Stimulated activated CD8-positive, alpha-beta memory T cell treated with anti-CD3 and anti-CD28 coated beads, Interleukin-12 subunit alpha, Interleukin-12 subunit beta, amount 100 ng/mL, for 24 hours (primary cell): ENCODE measurements around the gene CFDP1.

Source experiments
- DNase-seq: peaks from one replicate; pipeline ENCODE4 v3.0.0-alpha.2; 2020; ENCODE audit errors: extremely low read depth

The CFDP1 gene

GRCh38 chr16:75319513-75320411, 113.5 kb downstream of the CFDP1 start:
- no peak for DNase-seq

GRCh38 chr16:75318737-75319136, 114.6 kb downstream of the CFDP1 start:
- no peak for DNase-seq

GRCh38 chr16:75317532-75317931, 115.8 kb downstream of the CFDP1 start:
- no peak for DNase-seq

- no peak for DNase-seq
These were observed 116.2 kb downstream of the CFDP1 start for GRCh38 chr16:75317101-75317522.

GRCh38 chr16:75315539-75316306, 117.6 kb downstream of the CFDP1 start:
- DNase-seq, result no peak

- no peak for DNase-seq
These were observed 120.4 kb downstream of the CFDP1 start for GRCh38 chr16:75312875-75313274.

GRCh38 chr16:75311383-75311938, 121.8 kb downstream of the CFDP1 start:
- no peak for DNase-seq

- no peak for DNase-seq
These were observed 122.8 kb downstream of the CFDP1 start for GRCh38 chr16:75310541-75310940.

- no peak for DNase-seq
These were observed 123.3 kb downstream of the CFDP1 start for GRCh38 chr16:75309899-75310430.

- no peak for DNase-seq
These were observed 124.1 kb downstream of the CFDP1 start for GRCh38 chr16:75309156-75309555.

GRCh38 chr16:75308011-75308410, 125.3 kb downstream of the CFDP1 start:
- no peak for DNase-seq

GRCh38 chr16:75307506-75307905, 125.8 kb downstream of the CFDP1 start:
- DNase-seq, result no peak

- DNase-seq, result no peak
These were observed 127.1 kb downstream of the CFDP1 start for GRCh38 chr16:75306099-75306762.

- peak; percentile 17 for DNase-seq
These were observed 127.8 kb downstream of the CFDP1 start for GRCh38 chr16:75305364-75306098.

- no peak for DNase-seq
These were observed 128.6 kb downstream of the CFDP1 start for GRCh38 chr16:75304521-75305363.

- DNase-seq, result no peak
These were observed 131.5 kb downstream of the CFDP1 start for GRCh38 chr16:75301804-75302203.

- no peak for DNase-seq
These were observed 135.0 kb downstream of the CFDP1 start for GRCh38 chr16:75298267-75298666.

- no peak for DNase-seq
These were observed 136.7 kb downstream of the CFDP1 start for GRCh38 chr16:75296606-75297005.

- DNase-seq, result no peak
These were observed 138.4 kb downstream of the CFDP1 start for GRCh38 chr16:75294773-75295459.
